GM19324 (cell line): ENCODE data around the gene ZNF445.
"Not testable (repeated sequence)": the region's sequence is repeated elsewhere in the genome, so short reads cannot be mapped to it uniquely, and the experiment has no call there.

Experiments
- ATAC-seq: cut with Tn5 transposase; IDR thresholded peaks from one replicate; pipeline ENCODE4 v1.9.1; 2021; ENCODE audit warnings: mild to moderate bottlenecking, moderate library complexity; ENCODE audit not compliant: unreplicated experiment, low FRiP score

Gene ZNF445

GRCh38 chr3:44478055-44478468, 592 bp upstream of the ZNF445 start:
- no peak for ATAC-seq

- no peak for ATAC-seq
Measured at GRCh38 chr3:44476963-44477311, 533 bp downstream of the ZNF445 start.

GRCh38 chr3:44476181-44476611, 1.3 kb downstream of the ZNF445 start:
- no peak for ATAC-seq

- ATAC-seq, result not testable (repeated sequence)
Measured at GRCh38 chr3:44474886-44475285, 2.6 kb downstream of the ZNF445 start.

GRCh38 chr3:44470430-44470829, 7.0 kb downstream of the ZNF445 start:
- no peak for ATAC-seq

GRCh38 chr3:44469914-44470313, 7.6 kb downstream of the ZNF445 start:
- ATAC-seq, result no peak

GRCh38 chr3:44468572-44469520, 8.6 kb downstream of the ZNF445 start:
- ATAC-seq, result no peak

- ATAC-seq, result not testable (repeated sequence)
Measured at GRCh38 chr3:44468099-44468537, 9.4 kb downstream of the ZNF445 start.

GRCh38 chr3:44467241-44467640, 10.2 kb downstream of the ZNF445 start:
- no peak for ATAC-seq

GRCh38 chr3:44464920-44465319, 12.6 kb downstream of the ZNF445 start:
- ATAC-seq, result not testable (repeated sequence)

GRCh38 chr3:44464509-44464908, 13.0 kb downstream of the ZNF445 start:
- no peak for ATAC-seq

GRCh38 chr3:44460050-44460449, 17.4 kb downstream of the ZNF445 start:
- ATAC-seq, result not testable (repeated sequence)

- ATAC-seq, result no peak
Measured at GRCh38 chr3:44455318-44455717, 22.2 kb downstream of the ZNF445 start.

GRCh38 chr3:44454258-44454657, 23.2 kb downstream of the ZNF445 start:
- ATAC-seq, result no peak

GRCh38 chr3:44451441-44451840, 26.0 kb downstream of the ZNF445 start:
- no peak for ATAC-seq

GRCh38 chr3:44446929-44447328, 30.5 kb downstream of the ZNF445 start:
- no peak for ATAC-seq

- ATAC-seq, result no peak
Measured at GRCh38 chr3:44445786-44446185, 31.7 kb downstream of the ZNF445 start.

GRCh38 chr3:44444896-44445691, 32.4 kb downstream of the ZNF445 start:
- no peak for ATAC-seq

- ATAC-seq, result no peak
Measured at GRCh38 chr3:44444437-44444836, 33.0 kb downstream of the ZNF445 start.

GRCh38 chr3:44442596-44443309, 34.7 kb downstream of the ZNF445 start:
- no peak for ATAC-seq
